ENCODE measurements around the gene EMD.
A peak's percentile ranks its signal among the peaks of the same experiment; 100 is the strongest.
"Not testable (repeated sequence)": the region's sequence is repeated elsewhere in the genome, so short reads cannot be mapped to it uniquely, and the experiment has no call there.

The EMD gene

GRCh38 chrX:154378799-154379568, at the start of gene EMD:
Gene EMD, plus strand, starts transcription at chrX:154379295. Its CDS starts 190 bp downstream, at chrX:154379485.
- DNase-seq: peak; percentile 96

- DNase-seq: no peak
Observed at GRCh38 chrX:154332561-154332960, 46.5 kb upstream of the EMD start.

- no peak for DNase-seq
Observed at GRCh38 chrX:154333116-154333515, 46.0 kb upstream of the EMD start.

GRCh38 chrX:154333837-154334271, 45.2 kb upstream of the EMD start:
- no peak for DNase-seq

- DNase-seq: peak; percentile 57
Observed at GRCh38 chrX:154334496-154334895, 44.6 kb upstream of the EMD start.

- DNase-seq: not testable (repeated sequence)
Observed at GRCh38 chrX:154341399-154342298, 37.4 kb upstream of the EMD start.

GRCh38 chrX:154343063-154343462, 36.0 kb upstream of the EMD start:
- DNase-seq: not testable (repeated sequence)

GRCh38 chrX:154343620-154344019, 35.5 kb upstream of the EMD start:
- DNase-seq: not testable (repeated sequence)

- no peak for DNase-seq
Observed at GRCh38 chrX:154348114-154348531, 31.0 kb upstream of the EMD start.

- no peak for DNase-seq
Observed at GRCh38 chrX:154348646-154349358, 30.3 kb upstream of the EMD start.

- no peak for DNase-seq
Observed at GRCh38 chrX:154349359-154349935, 29.6 kb upstream of the EMD start.

GRCh38 chrX:154349979-154350378, 29.1 kb upstream of the EMD start:
- no peak for DNase-seq

- DNase-seq: no peak
Observed at GRCh38 chrX:154350429-154351182, 28.5 kb upstream of the EMD start.

- DNase-seq: no peak
Observed at GRCh38 chrX:154351183-154352011, 27.7 kb upstream of the EMD start.

GRCh38 chrX:154352012-154352401, 27.1 kb upstream of the EMD start:
- DNase-seq: no peak

GRCh38 chrX:154352466-154352865, 26.6 kb upstream of the EMD start:
- no peak for DNase-seq

- DNase-seq: no peak
Observed at GRCh38 chrX:154353172-154353843, 25.8 kb upstream of the EMD start.

- no peak for DNase-seq
Observed at GRCh38 chrX:154354013-154354412, 25.1 kb upstream of the EMD start.

- no peak for DNase-seq
Observed at GRCh38 chrX:154354516-154354915, 24.6 kb upstream of the EMD start.

- DNase-seq: no peak
Observed at GRCh38 chrX:154355094-154355775, 23.9 kb upstream of the EMD start.
